GM11168 (cell line): Measurements from ENCODE around the gene FKBP4.

Source experiments
- in situ Hi-C: fragments of 300-500 bp; cut with MboI; formaldehyde crosslinking; loops from one replicate; pipeline ENCODE4 v1.12.0; 2022; ENCODE audit warnings: low sequenced_read_pairs; ENCODE audit not compliant: unreplicated experiment

FKBP4 gene

DNA sequence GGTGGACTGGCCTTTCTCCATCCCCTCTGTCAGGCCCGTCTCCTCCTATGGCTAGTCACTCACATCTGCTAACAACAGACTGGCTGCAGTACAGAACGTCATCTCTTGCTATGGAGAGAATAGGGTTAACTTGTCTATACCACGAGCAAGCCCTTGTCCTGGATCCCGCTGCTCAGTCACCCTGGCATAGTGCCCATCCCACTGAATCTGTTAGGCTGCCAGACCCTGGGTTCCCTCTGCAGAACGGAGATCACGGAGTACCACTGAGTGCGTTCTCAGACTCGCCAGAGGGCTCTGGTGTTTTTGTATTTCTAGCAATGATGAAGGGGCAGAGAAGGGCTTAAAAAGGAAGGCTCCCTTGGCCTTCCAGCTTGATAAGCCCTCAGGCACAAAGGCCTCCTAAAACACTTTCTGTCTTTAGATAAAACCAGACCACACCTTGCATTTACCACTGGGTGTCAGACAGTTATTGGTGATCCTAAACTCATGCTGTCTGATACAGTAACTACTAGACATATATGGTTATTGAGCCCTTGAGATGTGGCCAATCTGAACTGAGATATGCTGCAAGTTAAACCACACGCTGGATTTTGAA is 46.4 kb downstream of the FKBP4 start:
- in situ Hi-C loops = no loop called here

DNA sequence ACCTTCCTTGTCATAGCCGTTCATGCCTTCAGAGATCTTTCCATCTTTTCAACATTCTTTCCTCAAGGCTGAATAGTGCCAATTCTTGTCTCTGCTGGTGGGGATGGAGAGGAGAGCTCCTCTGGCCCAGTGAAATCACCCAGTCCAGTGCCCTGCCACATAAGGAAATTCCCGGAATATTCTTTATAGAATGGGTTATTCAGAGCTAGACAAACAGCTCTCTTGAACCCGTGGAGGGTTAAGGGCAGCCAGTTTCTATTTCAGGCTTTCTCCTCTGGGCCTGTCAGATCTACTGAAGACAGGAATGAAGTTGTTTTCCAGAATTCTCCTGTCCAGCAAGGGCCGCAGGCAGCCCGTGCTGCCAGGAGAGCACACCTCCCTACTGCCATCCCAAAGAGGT is 48.2 kb downstream of the FKBP4 start:
- in situ Hi-C loops = no loop called here

DNA sequence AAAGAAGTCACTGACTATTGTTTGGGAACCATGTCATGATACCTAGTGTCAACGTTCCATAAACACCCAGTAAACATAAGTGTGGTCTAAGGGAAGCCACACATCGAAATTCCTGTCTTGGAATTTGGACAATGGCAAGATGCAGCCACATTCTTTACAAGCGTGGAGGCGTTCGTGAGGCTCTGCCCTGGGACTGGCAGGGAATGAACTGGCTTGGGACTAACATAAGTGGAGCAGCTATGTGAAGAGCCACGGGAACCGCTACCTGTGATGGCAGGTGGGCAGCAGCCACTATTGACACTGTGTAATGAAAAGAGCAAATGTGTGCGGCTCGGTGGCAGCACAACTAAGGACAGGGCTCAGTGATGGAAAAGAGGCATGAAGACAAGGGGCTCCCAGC is 50.0 kb downstream of the FKBP4 start:
- in situ Hi-C loops = no loop called here

DNA sequence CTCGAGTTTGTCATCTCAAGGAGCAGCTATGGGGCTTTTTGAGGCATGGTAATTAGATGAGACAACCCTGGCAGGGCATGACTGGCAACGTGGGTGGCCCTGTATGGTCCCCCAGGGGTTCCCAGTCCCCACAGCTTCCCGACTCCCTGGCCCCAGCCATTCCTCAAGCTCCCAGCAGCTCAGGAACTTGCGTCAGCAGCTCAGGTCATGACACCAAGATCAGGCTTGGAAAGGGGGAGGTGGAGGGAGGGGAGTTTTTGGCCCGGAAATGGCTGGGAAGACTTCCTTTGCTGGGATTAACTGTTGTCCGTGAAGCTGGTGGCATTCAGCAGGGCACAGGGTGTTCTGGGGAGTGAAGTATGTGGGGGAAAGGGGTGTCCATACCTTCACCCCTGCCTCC is 50.5 kb downstream of the FKBP4 start:
- in situ Hi-C loops = no loop called here

DNA sequence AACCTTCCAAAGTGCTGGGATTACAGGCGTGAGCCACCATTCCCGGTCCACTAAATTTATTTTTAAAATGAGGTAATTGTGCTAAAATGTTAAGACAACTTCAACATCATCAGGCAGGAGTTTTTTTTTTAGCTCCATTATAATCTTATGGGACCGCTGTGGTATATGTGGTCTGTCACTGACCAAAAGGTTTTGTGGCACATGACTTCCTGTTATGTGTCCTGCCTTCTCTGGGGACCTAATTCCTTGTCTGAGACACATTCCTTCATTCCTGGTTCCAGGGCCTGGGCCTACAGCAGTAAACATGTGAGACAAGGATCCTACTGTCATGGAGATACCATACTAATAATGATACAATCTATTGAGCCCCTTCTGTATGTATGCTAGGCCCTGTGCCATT is 57.2 kb downstream of the FKBP4 start:
- in situ Hi-C loops = no loop called here

DNA sequence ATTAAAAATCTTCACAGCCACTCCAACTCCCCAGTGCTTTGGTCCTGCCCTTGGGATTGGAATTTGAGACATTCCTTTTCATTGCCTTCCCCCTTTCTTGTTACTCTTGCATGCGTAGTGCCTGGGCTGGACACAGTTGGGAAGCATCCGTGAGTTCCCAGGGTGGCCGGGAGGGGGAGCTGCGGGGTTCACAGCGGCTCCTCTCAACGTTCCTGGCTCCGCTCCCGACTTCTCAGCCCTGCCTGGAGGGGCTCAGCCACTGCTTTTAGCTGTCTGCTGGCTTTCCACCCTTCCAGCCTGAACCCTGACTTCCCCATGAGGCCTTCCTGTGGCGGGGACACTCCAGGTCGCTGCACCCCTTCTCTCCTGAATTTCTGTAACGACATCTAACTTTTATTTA is 58.9 kb downstream of the FKBP4 start:
- in situ Hi-C loops = no loop called here
